ENCODE results near the gene AIMP2. TPM values are rescaled to one million over a fixed set of nuclear protein-coding genes. Genes with fewer than 3 reads are reported as not detected.
"Not testable (repeated sequence)": the region's sequence is repeated elsewhere in the genome, so short reads cannot be mapped to it uniquely, and the experiment has no call there.

The AIMP2 gene
- polyA plus RNA-seq, 3 donors: 15.7 to 33.5 (median 32.7) TPM

- H3K27me3 Mint-ChIP-seq (ENCODE audit: low read depth in 3 of 3): no peaks in the 10 kb centered on the region
- Histone ChIP-seq H2AFZ (ENCODE audit: insufficient read depth, low read depth, low read length, poor library complexity, severe bottlenecking) (no peak overlapping the region), H3K4me1 (ENCODE audit: control insufficient read depth in 1 of 2, insufficient read depth in 2 of 2, low read length in 2 of 2) (no peaks in the 10 kb centered on the region), H3K79me2 (ENCODE audit: insufficient read depth, low read length) (peaks cover 28% of the 10 kb centered on the region), H3K4me3 (replicated peaks in 1 of 3; ENCODE audit: low read depth in 2 of 3, low read length in 3 of 3) (no peak overlapping the region), H3K27ac (ENCODE audit: low read depth in 1 of 2, low read length in 2 of 2) (no peak overlapping the region), H3K27me3 (ENCODE audit: control insufficient read depth in 2 of 2, insufficient read depth in 2 of 2, low read length in 2 of 2) (no peaks in the 10 kb centered on the region), H3K9ac (ENCODE audit: insufficient read depth, low read length, poor library complexity, severe bottlenecking) (no peak overlapping the region), H3K36me3 (replicated peaks in 1 of 2; ENCODE audit: control insufficient read depth in 1 of 2, insufficient read depth in 2 of 2, low read length in 2 of 2) (peaks cover 57 to 93% of the 10 kb centered on the region in 2 donors), H4K20me1 (ENCODE audit: insufficient read depth, low read length) (peaks cover 1% of the 10 kb centered on the region), H3K9me3 (replicated peaks in 1 of 2; ENCODE audit: control insufficient read depth in 1 of 2, insufficient read depth in 1 of 2, low read length in 2 of 2) (no peaks in the 10 kb centered on the region), H3K4me2 (replicated peaks; ENCODE audit: extremely low read depth, low read length, poor library complexity, severe bottlenecking) (no peak overlapping the region)
- WGBS (ENCODE audit: insufficient coverage): no CpG with 5 or more reads among the region's 4 CpGs
- H3K4me1 Mint-ChIP-seq: no peaks in the 10 kb centered on the region
- intact Hi-C loops (cut with micrococcal nuclease): no loop called here
- TF ChIP-seq, protein P1, sequence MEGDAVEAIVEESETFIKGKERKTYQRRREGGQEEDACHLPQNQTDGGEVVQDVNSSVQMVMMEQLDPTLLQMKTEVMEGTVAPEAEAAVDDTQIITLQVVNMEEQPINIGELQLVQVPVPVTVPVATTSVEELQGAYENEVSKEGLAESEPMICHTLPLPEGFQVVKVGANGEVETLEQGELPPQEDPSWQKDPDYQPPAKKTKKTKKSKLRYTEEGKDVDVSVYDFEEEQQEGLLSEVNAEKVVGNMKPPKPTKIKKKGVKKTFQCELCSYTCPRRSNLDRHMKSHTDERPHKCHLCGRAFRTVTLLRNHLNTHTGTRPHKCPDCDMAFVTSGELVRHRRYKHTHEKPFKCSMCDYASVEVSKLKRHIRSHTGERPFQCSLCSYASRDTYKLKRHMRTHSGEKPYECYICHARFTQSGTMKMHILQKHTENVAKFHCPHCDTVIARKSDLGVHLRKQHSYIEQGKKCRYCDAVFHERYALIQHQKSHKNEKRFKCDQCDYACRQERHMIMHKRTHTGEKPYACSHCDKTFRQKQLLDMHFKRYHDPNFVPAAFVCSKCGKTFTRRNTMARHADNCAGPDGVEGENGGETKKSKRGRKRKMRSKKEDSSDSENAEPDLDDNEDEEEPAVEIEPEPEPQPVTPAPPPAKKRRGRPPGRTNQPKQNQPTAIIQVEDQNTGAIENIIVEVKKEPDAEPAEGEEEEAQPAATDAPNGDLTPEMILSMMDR (IDR thresholded peaks at IDR 0.05): no peak
- peaks cover 44 to 80% of the 10 kb centered on the region in 2 donors for H3K36me3 Mint-ChIP-seq
- no peak overlapping the region for H3K27ac Mint-ChIP-seq
- DNase-seq: no peak
- no peak overlapping the region for H3K4me3 Mint-ChIP-seq
- H3K9me3 Mint-ChIP-seq: no peaks in the 10 kb centered on the region
Observed at GRCh38 chr7:6049780-6050179, 40.7 kb downstream of the AIMP2 start.

DNA sequence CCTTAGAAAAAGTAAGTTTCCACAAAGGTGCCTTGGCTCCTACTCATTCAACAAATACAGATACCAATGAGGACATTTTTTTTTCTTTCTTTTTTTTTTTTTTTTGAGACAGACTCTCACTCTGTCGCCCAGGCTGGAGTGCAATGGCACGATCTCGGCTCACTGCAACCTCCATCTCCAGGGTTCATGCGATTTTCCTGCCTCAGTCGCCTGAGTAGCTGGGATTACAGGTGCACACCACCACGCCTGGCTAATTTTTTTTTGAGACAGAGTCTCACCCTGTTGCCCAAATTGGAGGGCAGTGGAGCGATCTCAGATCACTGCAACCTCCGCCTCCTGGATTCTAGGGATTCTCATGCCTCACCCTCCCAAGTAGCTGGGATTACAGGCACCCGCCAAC, 42.1 kb downstream of the AIMP2 start:
- H3K27ac Mint-ChIP-seq; H3K4me1 ChIP-seq (ENCODE audit: control insufficient read depth in 1 of 2, insufficient read depth in 2 of 2, low read length in 2 of 2); intact Hi-C loops (cut with micrococcal nuclease); H2AFZ ChIP-seq (ENCODE audit: insufficient read depth, low read depth, low read length, poor library complexity, severe bottlenecking); H3K4me1 Mint-ChIP-seq; H3K27me3 ChIP-seq (ENCODE audit: control insufficient read depth in 2 of 2, insufficient read depth in 2 of 2, low read length in 2 of 2); H3K27me3 Mint-ChIP-seq (ENCODE audit: low read depth in 3 of 3); H3K9ac ChIP-seq (ENCODE audit: insufficient read depth, low read length, poor library complexity, severe bottlenecking); H3K27ac ChIP-seq (ENCODE audit: low read depth in 1 of 2, low read length in 2 of 2); H3K9me3 Mint-ChIP-seq; H3K9me3 ChIP-seq (replicated peaks in 1 of 2; ENCODE audit: control insufficient read depth in 1 of 2, insufficient read depth in 1 of 2, low read length in 2 of 2); H4K20me1 ChIP-seq (ENCODE audit: insufficient read depth, low read length); H3K4me2 ChIP-seq (replicated peaks; ENCODE audit: extremely low read depth, low read length, poor library complexity, severe bottlenecking); H3K4me3 ChIP-seq (replicated peaks in 1 of 3; ENCODE audit: low read depth in 2 of 3, low read length in 3 of 3); H3K4me3 Mint-ChIP-seq; DNase-seq: not testable (repeated sequence)
- H3K79me2 ChIP-seq (ENCODE audit: insufficient read depth, low read length): peaks cover 38% of the 10 kb centered on the region
- peaks cover 46 to 77% of the 10 kb centered on the region in 2 donors for H3K36me3 Mint-ChIP-seq
- 100% methylated on average over 1 of the region's 9 CpGs for WGBS (ENCODE audit: insufficient coverage)
- peaks cover 44 to 86% of the 10 kb centered on the region in 2 donors for H3K36me3 ChIP-seq (replicated peaks in 1 of 2; ENCODE audit: control insufficient read depth in 1 of 2, insufficient read depth in 2 of 2, low read length in 2 of 2)

All from CD14-positive monocyte (primary cell).